ENCODE measurements around the gene MYRIP. TPM values are rescaled to one million over a fixed set of nuclear protein-coding genes. Genes with fewer than 3 reads are reported as not detected.

The MYRIP gene
- total RNA-seq, 4 donors from 2014 or later, result 0.66 to 3.1 (median 2.6) TPM

GRCh38 chr3:39934696-39935095, 125.3 kb downstream of the MYRIP start:
- H3K27ac ChIP-seq, result no peak overlapping the region
- WGBS, 2 donors, result 39 to 50% methylated on average over 5 of the region's 5 CpGs
- peaks cover 0 to 17% (median 0%) of the 10 kb centered on the region in 3 donors for H3K4me1 ChIP-seq
- H3K27me3 ChIP-seq, result no peaks in the 10 kb centered on the region
- TF ChIP-seq, protein P1, sequence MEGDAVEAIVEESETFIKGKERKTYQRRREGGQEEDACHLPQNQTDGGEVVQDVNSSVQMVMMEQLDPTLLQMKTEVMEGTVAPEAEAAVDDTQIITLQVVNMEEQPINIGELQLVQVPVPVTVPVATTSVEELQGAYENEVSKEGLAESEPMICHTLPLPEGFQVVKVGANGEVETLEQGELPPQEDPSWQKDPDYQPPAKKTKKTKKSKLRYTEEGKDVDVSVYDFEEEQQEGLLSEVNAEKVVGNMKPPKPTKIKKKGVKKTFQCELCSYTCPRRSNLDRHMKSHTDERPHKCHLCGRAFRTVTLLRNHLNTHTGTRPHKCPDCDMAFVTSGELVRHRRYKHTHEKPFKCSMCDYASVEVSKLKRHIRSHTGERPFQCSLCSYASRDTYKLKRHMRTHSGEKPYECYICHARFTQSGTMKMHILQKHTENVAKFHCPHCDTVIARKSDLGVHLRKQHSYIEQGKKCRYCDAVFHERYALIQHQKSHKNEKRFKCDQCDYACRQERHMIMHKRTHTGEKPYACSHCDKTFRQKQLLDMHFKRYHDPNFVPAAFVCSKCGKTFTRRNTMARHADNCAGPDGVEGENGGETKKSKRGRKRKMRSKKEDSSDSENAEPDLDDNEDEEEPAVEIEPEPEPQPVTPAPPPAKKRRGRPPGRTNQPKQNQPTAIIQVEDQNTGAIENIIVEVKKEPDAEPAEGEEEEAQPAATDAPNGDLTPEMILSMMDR (IDR thresholded peaks at IDR 0.05), result no peak
- TF ChIP-seq POLR2A (IDR thresholded peaks at IDR 0.05), result no peak
- no peaks in the 10 kb centered on the region for H3K36me3 ChIP-seq
- DNase-seq, result no peak
- H3K4me3 ChIP-seq, result no peak overlapping the region
- no peaks in the 10 kb centered on the region for H3K9me3 ChIP-seq
- intact Hi-C loops (cut with DNase I), result no loop called here

DNA sequence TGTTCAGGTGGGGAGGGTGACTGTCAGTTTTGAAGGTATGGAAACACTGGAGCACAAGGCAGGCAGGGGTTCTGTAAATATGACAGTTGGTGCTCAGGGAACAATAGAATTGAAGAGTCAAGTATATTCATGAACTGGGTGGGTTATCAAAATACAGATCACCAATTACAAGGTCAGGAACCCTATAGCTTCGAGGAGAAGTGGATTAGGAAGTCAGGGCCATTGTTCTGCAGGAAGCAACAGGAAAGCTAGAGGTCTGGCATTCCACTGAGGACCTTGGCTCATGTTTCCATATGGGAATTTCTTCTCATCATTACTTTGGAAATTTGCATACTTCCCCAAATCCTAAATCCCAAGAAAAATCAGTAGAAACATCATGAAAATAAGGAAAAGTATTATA, 125.9 kb downstream of the MYRIP start:
- 43 to 47% methylated on average over 1 of the region's 1 CpG for WGBS, 2 donors
- intact Hi-C loops (cut with DNase I), result no loop called here
- no peak overlapping the region for H3K27ac ChIP-seq

GRCh38 chr3:39936848-39937247, 127.4 kb downstream of the MYRIP start:
- no peak overlapping the region for H3K27ac ChIP-seq
- WGBS, 2 donors, result 83 to 100% methylated on average over 1 of the region's 1 CpG
- TF ChIP-seq, protein P1 (IDR thresholded peaks at IDR 0.05), result no peak
- TF ChIP-seq POLR2A (IDR thresholded peaks at IDR 0.05), result no peak

More for the DNA sequence above, 125.9 kb downstream of the MYRIP start:
- no peaks in the 10 kb centered on the region for H3K27me3 ChIP-seq
- H3K9me3 ChIP-seq, result no peaks in the 10 kb centered on the region
- no peak for TF ChIP-seq POLR2A (IDR thresholded peaks at IDR 0.05)
- TF ChIP-seq, protein P1 (IDR thresholded peaks at IDR 0.05), result no peak
- no peak overlapping the region for H3K4me3 ChIP-seq
- H3K36me3 ChIP-seq, result no peaks in the 10 kb centered on the region
- no peak for DNase-seq
- peaks cover 0 to 17% (median 0%) of the 10 kb centered on the region in 3 donors for H3K4me1 ChIP-seq

GRCh38 chr3:39937315-39937714, 127.9 kb downstream of the MYRIP start:
- no peak for DNase-seq
- no peaks in the 10 kb centered on the region for H3K27me3 ChIP-seq
- H3K4me3 ChIP-seq, result no peak overlapping the region
- TF ChIP-seq POLR2A (IDR thresholded peaks at IDR 0.05), result no peak
- TF ChIP-seq, protein P1 (IDR thresholded peaks at IDR 0.05), result no peak
- no peaks in the 10 kb centered on the region for H3K9me3 ChIP-seq
- intact Hi-C loops (cut with DNase I), result no loop called here
- H3K27ac ChIP-seq, result no peak overlapping the region
- peaks cover 0 to 31% (median 0%) of the 10 kb centered on the region in 3 donors for H3K4me1 ChIP-seq
- H3K36me3 ChIP-seq, result no peaks in the 10 kb centered on the region

More at GRCh38 chr3:39936848-39937247, 127.4 kb downstream of the MYRIP start:
- no peaks in the 10 kb centered on the region for H3K36me3 ChIP-seq
- DNase-seq, result no peak
- intact Hi-C loops (cut with DNase I), result no loop called here
- H3K9me3 ChIP-seq, result no peaks in the 10 kb centered on the region
- H3K27me3 ChIP-seq, result no peaks in the 10 kb centered on the region
- H3K4me3 ChIP-seq, result no peak overlapping the region
- H3K4me1 ChIP-seq, result peaks cover 0 to 26% (median 0%) of the 10 kb centered on the region in 3 donors

DNA sequence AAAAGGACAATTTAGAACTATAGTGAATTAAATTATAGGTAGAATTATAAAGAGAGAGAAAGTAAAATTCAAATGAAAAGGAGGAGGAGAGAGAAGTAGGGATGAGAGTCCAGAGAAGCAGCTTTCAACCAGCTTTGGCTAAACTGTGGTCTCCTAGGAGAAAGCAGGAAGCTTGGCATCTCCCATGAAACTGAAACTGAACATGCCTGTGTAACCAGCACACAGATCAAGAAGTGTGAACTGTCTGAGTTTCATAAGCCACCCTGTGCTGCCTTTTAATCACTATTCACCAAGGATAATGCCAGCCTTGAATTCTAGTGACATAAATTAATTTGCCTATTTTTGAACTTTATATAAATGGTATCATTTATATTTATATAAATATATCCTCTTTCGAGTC, 128.5 kb downstream of the MYRIP start:
- Histone ChIP-seq H3K9me3 (no peaks in the 10 kb centered on the region), H3K27me3 (no peaks in the 10 kb centered on the region), H3K27ac (no peak overlapping the region), H3K4me1 (peaks cover 0 to 32% (median 0%) of the 10 kb centered on the region in 3 donors), H3K4me3 (no peak overlapping the region), H3K36me3 (no peaks in the 10 kb centered on the region)
- TF ChIP-seq POLR2A (IDR thresholded peaks at IDR 0.05), result no peak
- TF ChIP-seq, protein P1 (IDR thresholded peaks at IDR 0.05), result no peak
- intact Hi-C loops (cut with DNase I), result no loop called here
- WGBS, 2 donors, result 61 to 65% methylated on average over 1 of the region's 1 CpG
- DNase-seq, result no peak
